Measurements from ENCODE around the gene LCN10.
"Not testable (repeated sequence)": the region's sequence is repeated elsewhere in the genome, so short reads cannot be mapped to it uniquely, and the experiment has no call there.

The LCN10 gene

DNA sequence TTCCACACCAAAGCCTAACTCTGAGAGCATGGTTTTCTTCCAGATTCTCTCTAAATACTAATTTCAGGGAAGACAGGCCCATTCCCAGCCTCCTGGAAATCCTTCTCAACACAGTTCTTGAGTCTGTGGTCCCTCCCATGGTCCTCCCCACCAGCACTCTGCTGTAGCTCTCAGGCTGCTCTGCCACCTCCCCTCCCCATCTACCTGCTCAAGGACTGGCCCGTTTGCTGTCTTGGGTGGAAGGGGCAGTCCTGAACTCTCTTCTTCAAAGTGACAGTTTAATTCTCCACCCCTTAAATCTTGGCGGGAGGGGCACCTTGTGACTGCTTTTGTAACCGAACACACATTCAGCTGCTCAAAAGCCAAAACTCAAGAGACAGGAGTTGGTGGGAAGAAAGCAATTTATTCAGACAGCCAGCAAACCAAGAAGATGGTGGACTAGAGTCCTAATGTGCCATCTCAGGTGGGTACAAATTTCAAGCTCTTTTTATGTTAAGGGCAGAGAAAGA is 29.2 kb upstream of the LCN10 start:
- DNase-seq (ENCODE audit: low spot score), result no peak

GRCh38 chr9:136769710-136770191 is 27.0 kb upstream of the LCN10 start:
- peak; percentile 72 for DNase-seq (ENCODE audit: low spot score)

DNA sequence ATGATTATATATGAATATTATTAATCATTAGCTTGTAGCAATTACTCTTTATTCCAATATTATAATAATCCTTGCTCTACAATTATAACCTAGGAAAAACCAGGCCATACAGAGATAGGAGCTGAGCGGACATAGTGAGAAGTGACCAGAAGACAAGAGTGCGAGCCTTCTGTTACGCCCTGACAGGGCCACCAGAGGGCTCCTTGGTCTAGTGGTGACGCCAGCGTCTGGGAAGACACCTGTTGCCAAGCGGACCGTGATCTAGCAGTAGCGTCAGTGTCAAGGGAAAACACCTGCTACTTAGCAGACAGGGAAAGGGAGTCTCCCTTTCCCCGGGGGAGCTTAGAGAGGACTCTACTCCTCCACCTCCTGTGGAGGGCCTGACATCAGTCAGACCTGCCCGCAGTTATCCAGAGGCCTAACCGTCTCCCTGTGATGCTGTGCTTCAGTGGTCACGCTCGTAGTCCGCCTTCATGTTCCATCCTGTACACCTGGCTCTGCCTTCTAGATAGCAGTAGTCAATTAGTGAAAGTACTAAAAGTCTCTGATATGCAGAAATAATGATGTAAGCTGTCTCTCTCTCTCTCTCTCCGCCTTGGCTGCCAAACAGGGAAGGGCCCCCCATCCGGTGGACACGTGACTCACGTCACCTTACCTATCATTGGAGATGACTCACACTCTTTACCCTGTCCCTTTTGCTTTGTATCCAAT is 23.8 kb upstream of the LCN10 start:
- DNase-seq (ENCODE audit: low spot score), result not testable (repeated sequence)

DNA sequence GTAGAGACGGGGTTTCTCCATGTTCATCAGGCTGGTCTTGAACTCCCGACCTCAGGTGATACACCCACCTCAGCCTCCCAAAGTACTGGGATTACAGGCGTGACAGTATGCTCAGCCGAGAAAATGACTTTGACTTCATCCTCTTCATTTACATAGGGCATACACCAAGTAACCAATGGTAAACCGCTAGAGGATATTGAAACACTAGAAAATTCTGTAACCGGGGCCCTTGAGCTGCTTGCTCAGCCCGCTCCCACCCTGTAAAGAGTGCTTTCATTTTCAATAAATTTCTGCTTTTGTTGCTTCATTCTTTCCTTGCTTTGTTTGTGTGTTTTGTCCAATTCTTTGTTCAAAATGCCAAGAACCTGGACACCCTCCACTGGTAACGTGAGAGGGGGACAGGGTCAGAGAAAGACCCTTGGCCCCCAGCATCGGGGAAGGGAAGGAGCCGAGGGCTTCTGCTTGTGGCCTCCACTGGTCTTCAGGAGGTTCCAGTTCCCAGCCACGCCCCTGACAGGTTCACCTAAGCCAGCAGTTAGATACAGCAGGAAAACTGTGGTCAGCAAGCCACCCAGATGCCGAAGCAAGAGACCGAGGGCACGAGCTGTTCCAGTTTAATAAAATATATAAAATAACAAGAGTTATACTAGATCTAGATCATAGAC is 23.1 kb upstream of the LCN10 start:
- DNase-seq (ENCODE audit: low spot score), result not testable (repeated sequence)

DNA sequence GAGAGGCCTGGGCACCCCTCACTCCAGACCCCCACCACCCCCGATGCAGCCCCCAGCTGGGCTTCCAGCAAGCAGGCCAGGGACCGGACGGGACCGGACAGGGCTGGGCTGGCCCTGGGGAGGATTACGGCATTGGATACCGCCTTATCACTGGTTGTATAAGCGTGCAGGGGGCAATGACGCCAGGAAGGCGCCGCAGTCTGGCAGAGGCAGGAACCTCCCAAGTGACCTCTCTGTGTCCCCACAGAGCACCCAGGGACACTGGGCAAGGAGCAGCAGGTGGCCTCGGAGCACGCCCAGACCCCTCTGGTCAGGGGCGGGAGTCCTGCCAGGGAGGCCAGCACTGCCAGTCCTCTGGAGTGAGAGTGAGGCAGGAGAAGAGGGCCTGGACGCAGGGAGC is 22.3 kb upstream of the LCN10 start:
- DNase-seq (ENCODE audit: low spot score), result no peak

DNA sequence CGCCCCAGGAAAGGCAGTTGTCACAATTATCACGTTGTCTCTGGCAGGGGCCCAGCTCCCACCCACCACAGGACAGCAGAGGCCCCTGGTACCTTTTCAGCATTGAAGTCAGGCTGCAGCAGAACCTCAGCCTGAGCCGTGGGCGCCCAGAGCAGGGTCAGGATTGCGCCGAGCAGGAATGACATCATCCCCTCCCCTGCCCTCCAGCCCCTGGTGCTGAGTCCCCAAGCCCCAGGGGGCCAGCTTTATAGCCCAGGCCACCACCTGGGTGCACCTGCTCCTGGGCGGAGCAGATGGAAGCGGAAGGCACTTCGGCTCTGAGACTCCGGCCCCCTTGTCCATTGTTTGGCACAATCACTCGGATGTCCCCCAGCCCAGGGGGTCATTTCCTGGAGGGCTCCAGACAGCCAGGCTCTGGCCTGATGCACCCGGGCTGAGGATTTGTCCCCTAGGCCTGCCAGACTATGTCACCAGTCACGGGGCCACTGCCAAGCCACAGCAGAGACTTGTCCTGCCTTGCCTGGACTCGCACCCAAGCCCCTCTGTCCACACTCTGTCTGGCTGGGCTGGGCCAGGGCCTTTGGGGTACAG is 21.7 kb upstream of the LCN10 start, which contains the start of gene LCN15:
TSS of gene LCN15 (minus strand) at position 218 of the 591 bp plus-strand sequence. CDS start at position 188, 30 bp downstream.
- no peak for DNase-seq (ENCODE audit: low spot score)

GRCh38 chr9:136763649-136764035 is 20.9 kb upstream of the LCN10 start:
- no peak for DNase-seq (ENCODE audit: low spot score)

GRCh38 chr9:136762915-136763648 is 20.3 kb upstream of the LCN10 start:
- peak; percentile 47 for DNase-seq (ENCODE audit: low spot score)

DNA sequence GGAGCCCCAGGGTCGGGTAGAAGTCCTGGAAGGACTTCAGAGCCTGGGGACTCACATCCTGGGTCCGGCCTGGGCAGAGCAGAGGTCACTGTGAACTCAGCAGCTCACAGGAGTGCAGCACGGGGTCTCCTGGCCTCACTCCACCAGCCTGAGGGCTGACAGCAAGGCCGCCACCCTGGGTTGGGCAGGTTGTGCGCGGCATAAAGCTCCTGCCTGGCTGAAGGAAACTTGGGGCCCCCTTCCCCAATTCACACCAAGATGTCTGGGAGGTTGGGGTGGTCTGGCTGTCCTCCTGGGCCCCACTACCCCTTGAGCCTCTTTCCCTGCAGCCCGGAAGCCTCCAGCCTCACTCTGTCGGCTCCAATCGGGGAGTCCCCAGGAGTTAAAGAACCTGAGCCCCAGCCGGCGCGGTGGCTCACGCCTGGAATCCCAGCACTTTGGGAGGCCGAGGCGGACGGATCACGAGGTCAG is 19.5 kb upstream of the LCN10 start:
- no peak for DNase-seq (ENCODE audit: low spot score)

GRCh38 chr9:136761545-136761981 is 18.8 kb upstream of the LCN10 start:
- no peak for DNase-seq (ENCODE audit: low spot score)

- DNase-seq (ENCODE audit: low spot score), result peak; percentile 83
Measured at GRCh38 chr9:136760834-136761544, 18.2 kb upstream of the LCN10 start.

- DNase-seq (ENCODE audit: low spot score), result no peak
Measured at GRCh38 chr9:136760424-136760823, 17.7 kb upstream of the LCN10 start.

GRCh38 chr9:136759436-136760325 is 16.9 kb upstream of the LCN10 start:
- DNase-seq (ENCODE audit: low spot score), result no peak

DNA sequence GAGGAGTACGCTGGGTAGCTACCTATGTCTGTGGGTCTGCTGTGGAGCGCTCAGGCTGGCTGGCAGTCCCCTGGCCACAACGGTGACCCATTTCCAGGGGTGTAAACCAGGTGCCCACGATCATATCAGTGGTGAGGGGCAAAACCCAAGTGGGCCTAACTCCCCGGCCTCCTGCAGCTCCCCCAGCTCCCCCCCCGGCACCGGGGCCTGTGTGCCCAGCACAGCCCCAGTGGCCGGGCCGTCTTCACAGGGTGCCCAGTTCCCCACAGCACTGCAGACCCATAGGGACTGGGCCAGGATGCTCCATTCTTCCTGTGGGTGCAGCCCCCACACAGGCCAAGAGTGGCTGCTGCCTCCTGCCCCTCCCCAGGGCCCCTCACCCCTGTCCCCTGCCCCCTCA is 16.3 kb upstream of the LCN10 start:
- DNase-seq (ENCODE audit: low spot score), result no peak

GRCh38 chr9:136757751-136758140 is 15.0 kb upstream of the LCN10 start:
- DNase-seq (ENCODE audit: low spot score), result no peak

- no peak for DNase-seq (ENCODE audit: low spot score)
Measured at GRCh38 chr9:136757328-136757727, 14.6 kb upstream of the LCN10 start.

DNA sequence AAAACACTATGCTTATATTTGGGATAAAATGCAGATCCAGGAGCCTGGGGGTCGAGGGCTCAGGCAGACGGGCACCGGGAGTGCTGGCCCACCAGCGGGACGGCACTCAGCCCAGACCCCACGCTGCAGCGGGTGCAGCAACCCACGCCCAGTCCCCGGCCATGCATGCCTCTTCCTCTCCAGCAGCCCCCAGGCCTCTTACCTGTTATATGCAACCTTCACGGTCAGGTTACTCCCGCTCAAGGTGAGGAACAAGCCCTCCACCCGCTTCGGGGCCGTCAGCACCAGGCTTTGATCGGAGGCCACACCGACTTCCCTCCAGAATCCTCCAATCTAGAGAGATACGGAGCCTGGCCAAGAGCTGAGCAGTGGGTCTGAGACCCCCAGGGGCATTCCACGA is 14.1 kb upstream of the LCN10 start:
- DNase-seq (ENCODE audit: low spot score), result no peak

- no peak for DNase-seq (ENCODE audit: low spot score)
Measured at GRCh38 chr9:136756134-136756438, 13.3 kb upstream of the LCN10 start.

- not testable (repeated sequence) for DNase-seq (ENCODE audit: low spot score)
Measured at GRCh38 chr9:136755302-136756133, 12.8 kb upstream of the LCN10 start.
